ENCODE results near the gene CDK4. TPM values are rescaled to one million over a fixed set of nuclear protein-coding genes. Genes with fewer than 3 reads are reported as not detected.

Gene CDK4
- total and polyA plus RNA-seq, 2 of the 13 experiments (the other 11 are each of a cell fraction or from before 2014, with no cell fraction given): 191 to 209 TPM

DNA sequence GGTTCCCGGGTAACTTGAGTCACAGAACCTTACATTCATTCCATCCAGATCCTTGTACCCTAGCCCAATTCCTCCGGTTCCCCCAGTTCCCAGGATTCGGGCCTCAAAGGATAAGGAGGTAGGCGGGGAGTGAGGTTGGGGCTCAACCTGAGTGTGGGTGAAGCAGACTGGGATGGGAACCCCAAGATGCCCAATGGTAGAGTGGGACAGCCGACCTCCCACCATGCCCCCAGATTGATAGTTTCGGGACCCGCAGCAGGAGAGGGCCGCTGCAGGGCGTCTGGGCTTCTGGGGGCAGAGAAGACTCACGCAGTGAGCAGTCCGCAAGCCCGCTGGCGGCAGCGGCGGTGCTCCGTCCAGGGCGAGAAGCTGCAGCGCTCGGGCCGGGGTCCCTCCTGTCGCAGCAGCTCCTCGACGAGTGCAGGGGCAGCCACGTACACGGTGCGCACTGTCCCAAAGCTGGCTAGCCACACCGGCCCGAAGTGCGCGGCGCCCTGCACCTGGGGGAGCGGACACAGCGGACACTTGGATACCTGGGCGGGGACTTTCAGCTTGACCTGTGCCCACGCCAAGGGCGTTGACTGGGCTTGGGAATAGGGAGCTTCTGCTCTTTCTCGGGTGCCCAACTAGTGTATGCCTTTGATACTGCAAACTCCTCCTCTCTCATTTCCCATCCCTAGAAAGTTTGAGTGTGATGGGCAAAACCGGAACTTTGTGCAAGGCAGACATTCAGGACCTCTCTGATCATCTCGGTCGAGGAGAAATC lies 13.8 kb upstream of the CDK4 start (continued):
- TF ChIP-seq, protein P1, sequence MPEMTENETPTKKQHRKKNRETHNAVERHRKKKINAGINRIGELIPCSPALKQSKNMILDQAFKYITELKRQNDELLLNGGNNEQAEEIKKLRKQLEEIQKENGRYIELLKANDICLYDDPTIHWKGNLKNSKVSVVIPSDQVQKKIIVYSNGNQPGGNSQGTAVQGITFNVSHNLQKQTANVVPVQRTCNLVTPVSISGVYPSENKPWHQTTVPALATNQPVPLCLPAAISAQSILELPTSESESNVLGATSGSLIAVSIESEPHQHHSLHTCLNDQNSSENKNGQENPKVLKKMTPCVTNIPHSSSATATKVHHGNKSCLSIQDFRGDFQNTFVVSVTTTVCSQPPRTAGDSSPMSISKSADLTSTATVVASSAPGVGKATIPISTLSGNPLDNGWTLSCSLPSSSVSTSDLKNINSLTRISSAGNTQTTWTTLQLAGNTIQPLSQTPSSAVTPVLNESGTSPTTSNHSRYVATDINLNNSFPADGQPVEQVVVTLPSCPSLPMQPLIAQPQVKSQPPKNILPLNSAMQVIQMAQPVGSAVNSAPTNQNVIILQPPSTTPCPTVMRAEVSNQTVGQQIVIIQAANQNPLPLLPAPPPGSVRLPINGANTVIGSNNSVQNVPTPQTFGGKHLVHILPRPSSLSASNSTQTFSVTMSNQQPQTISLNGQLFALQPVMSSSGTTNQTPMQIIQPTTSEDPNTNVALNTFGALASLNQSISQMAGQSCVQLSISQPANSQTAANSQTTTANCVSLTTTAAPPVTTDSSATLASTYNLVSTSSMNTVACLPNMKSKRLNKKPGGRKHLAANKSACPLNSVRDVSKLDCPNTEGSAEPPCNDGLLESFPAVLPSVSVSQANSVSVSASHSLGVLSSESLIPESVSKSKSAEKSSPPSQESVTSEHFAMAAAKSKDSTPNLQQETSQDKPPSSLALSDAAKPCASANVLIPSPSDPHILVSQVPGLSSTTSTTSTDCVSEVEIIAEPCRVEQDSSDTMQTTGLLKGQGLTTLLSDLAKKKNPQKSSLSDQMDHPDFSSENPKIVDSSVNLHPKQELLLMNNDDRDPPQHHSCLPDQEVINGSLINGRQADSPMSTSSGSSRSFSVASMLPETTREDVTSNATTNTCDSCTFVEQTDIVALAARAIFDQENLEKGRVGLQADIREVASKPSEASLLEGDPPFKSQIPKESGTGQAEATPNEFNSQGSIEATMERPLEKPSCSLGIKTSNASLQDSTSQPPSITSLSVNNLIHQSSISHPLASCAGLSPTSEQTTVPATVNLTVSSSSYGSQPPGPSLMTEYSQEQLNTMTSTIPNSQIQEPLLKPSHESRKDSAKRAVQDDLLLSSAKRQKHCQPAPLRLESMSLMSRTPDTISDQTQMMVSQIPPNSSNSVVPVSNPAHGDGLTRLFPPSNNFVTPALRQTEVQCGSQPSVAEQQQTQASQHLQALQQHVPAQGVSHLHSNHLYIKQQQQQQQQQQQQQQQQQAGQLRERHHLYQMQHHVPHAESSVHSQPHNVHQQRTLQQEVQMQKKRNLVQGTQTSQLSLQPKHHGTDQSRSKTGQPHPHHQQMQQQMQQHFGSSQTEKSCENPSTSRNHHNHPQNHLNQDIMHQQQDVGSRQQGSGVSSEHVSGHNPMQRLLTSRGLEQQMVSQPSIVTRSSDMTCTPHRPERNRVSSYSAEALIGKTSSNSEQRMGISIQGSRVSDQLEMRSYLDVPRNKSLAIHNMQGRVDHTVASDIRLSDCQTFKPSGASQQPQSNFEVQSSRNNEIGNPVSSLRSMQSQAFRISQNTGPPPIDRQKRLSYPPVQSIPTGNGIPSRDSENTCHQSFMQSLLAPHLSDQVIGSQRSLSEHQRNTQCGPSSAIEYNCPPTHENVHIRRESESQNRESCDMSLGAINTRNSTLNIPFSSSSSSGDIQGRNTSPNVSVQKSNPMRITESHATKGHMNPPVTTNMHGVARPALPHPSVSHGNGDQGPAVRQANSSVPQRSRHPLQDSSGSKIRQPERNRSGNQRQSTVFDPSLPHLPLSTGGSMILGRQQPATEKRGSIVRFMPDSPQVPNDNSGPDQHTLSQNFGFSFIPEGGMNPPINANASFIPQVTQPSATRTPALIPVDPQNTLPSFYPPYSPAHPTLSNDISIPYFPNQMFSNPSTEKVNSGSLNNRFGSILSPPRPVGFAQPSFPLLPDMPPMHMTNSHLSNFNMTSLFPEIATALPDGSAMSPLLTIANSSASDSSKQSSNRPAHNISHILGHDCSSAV (CRISPR knock-in tag; IDR thresholded peaks at IDR 0.05; ENCODE audit: borderline replicate concordance): no peak
- TF ChIP-seq IKZF1 (IDR thresholded peaks at IDR 0.05) (no peak), PITX1 (CRISPR knock-in tag; IDR thresholded peaks at IDR 0.05) (no peak), ZMAT3 (CRISPR knock-in tag; conservative IDR thresholded peaks at IDR 0.05) (no peak), SIX1 (CRISPR knock-in tag; IDR thresholded peaks at IDR 0.05; ENCODE audit: borderline replicate concordance) (no peak), KLF16 (CRISPR knock-in tag; IDR thresholded peaks at IDR 0.05) (no peak), ZNF567 (CRISPR knock-in tag; IDR thresholded peaks at IDR 0.05; ENCODE audit: borderline replicate concordance) (no peak), ZNF703 (CRISPR knock-in tag; IDR thresholded peaks at IDR 0.05; ENCODE audit: borderline replicate concordance) (no peak), ZNF775 (CRISPR knock-in tag; IDR thresholded peaks at IDR 0.05; ENCODE audit: borderline replicate concordance) (no peak), REXO4 (CRISPR knock-in tag; IDR thresholded peaks at IDR 0.05; ENCODE audit: borderline replicate concordance) (no peak), ZSCAN25 (CRISPR knock-in tag; IDR thresholded peaks at IDR 0.05) (no peak), ZNF883 (CRISPR knock-in tag; IDR thresholded peaks at IDR 0.05; ENCODE audit: not compliant biosample characterization) (no peak), ERF (CRISPR knock-in tag; IDR thresholded peaks at IDR 0.05) (no peak), ZNF256 (CRISPR knock-in tag; conservative IDR thresholded peaks at IDR 0.05) (no peak), KDM2A (CRISPR knock-in tag; IDR thresholded peaks at IDR 0.05; ENCODE audit: borderline replicate concordance, low read depth) (peak; percentile 83; the same call in 1 of the 2 replicates), RFXAP (CRISPR knock-in tag; IDR thresholded peaks at IDR 0.05; ENCODE audit: borderline replicate concordance) (no peak), HNF4A (CRISPR knock-in tag; IDR thresholded peaks at IDR 0.05) (no peak), ZNF331 (CRISPR knock-in tag; IDR thresholded peaks at IDR 0.05) (no peak), NBN (conservative IDR thresholded peaks at IDR 0.05) (no peak)
- TF ChIP-seq, protein P2, sequence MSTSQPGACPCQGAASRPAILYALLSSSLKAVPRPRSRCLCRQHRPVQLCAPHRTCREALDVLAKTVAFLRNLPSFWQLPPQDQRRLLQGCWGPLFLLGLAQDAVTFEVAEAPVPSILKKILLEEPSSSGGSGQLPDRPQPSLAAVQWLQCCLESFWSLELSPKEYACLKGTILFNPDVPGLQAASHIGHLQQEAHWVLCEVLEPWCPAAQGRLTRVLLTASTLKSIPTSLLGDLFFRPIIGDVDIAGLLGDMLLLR (CRISPR knock-in tag; IDR thresholded peaks at IDR 0.05): no peak
- TF ChIP-seq, protein P3, sequence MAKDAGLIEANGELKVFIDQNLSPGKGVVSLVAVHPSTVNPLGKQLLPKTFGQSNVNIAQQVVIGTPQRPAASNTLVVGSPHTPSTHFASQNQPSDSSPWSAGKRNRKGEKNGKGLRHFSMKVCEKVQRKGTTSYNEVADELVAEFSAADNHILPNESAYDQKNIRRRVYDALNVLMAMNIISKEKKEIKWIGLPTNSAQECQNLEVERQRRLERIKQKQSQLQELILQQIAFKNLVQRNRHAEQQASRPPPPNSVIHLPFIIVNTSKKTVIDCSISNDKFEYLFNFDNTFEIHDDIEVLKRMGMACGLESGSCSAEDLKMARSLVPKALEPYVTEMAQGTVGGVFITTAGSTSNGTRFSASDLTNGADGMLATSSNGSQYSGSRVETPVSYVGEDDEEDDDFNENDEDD (CRISPR knock-in tag; IDR thresholded peaks at IDR 0.05; ENCODE audit: borderline replicate concordance): no peak
